ENCODE results near the gene ZNF580. TPM values are rescaled to one million over a fixed set of nuclear protein-coding genes. Genes with fewer than 3 reads are reported as not detected.
A peak's percentile ranks its signal among the peaks of the same experiment; 100 is the strongest.

Gene ZNF580
- polyA plus RNA-seq, 3 donors, result 9.7 to 46.5 (median 10.7) TPM

DNA sequence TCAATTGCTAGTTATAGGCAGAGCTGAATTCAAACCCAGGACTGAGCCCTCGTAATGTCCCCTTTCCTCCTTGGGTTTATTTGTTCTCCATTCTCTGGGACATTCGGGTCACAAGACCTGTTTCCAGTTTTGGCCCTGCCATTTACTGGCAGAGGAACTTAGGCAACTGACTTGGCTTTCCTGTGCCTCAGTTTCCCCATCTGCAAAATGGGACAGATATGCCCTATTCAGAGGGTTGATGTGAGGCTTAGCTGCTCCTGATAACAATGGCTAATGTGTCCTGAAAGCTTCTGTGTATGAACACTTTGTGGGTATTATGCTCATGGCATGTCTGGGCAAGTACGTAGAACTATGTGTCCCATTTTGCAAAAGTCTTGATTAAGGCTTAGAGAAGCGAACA is 39.7 kb upstream of the ZNF580 start:
- H3K9me3 Mint-ChIP-seq, result peaks cover 0 to 8% (median 3%) of the 10 kb centered on the region in 7 donors
- H3K4me2 ChIP-seq (replicated peaks; ENCODE audit: extremely low read depth, low read length, poor library complexity, severe bottlenecking), result peak overlapping the region; percentile 97
- H3K27me3 ChIP-seq (ENCODE audit: control insufficient read depth in 2 of 2, insufficient read depth in 2 of 2, low read length in 2 of 2), result no peaks in the 10 kb centered on the region
- peaks cover 25 to 44% of the 10 kb centered on the region in 2 donors for H3K4me1 ChIP-seq (ENCODE audit: control insufficient read depth in 1 of 2, insufficient read depth in 2 of 2, low read length in 2 of 2)
- H3K4me1 Mint-ChIP-seq, result peaks cover 34% of the 10 kb centered on the region
- peaks cover 46% of the 10 kb centered on the region for H3K79me2 ChIP-seq (ENCODE audit: insufficient read depth, low read length)
- peaks cover 6 to 26% of the 10 kb centered on the region in 2 donors for H3K36me3 ChIP-seq (replicated peaks in 1 of 2; ENCODE audit: control insufficient read depth in 1 of 2, insufficient read depth in 2 of 2, low read length in 2 of 2)
- peak overlapping the region; percentile 81 for H2AFZ ChIP-seq (ENCODE audit: insufficient read depth, low read depth, low read length, poor library complexity, severe bottlenecking)
- no peaks in the 10 kb centered on the region for H3K27me3 Mint-ChIP-seq (ENCODE audit: low read depth in 3 of 3)
- H3K36me3 Mint-ChIP-seq, result peaks cover 10 to 18% of the 10 kb centered on the region in 2 donors
- 49% methylated on average over 4 of the region's 4 CpGs for WGBS (ENCODE audit: insufficient coverage)
- peak overlapping the region; percentile 60 to 92 (median 84) for H3K4me3 ChIP-seq (replicated peaks in 1 of 3; ENCODE audit: low read depth in 2 of 3, low read length in 3 of 3)
- intact Hi-C loops (cut with micrococcal nuclease), result loop anchor here in 1 of 2 donors (10.0 kb wide), 1 partner anchor 196 kb away; the partner anchor contains the start of gene UBE2S
- peak overlapping the region; percentile 75 to 82 for H3K4me3 Mint-ChIP-seq
- DNase-seq, result no peak
- peak overlapping the region in 1 of 2 donors; percentile 66 for H3K27ac ChIP-seq (ENCODE audit: low read depth in 1 of 2, low read length in 2 of 2)
- H4K20me1 ChIP-seq (ENCODE audit: insufficient read depth, low read length), result no peaks in the 10 kb centered on the region
- H3K9me3 ChIP-seq (replicated peaks in 1 of 2; ENCODE audit: control insufficient read depth in 1 of 2, insufficient read depth in 1 of 2, low read length in 2 of 2), result peaks cover 0 to 1% of the 10 kb centered on the region in 2 donors
- H3K27ac Mint-ChIP-seq, result peak overlapping the region; percentile 22 to 58 (median 46)
- peak overlapping the region; percentile 86 for H3K9ac ChIP-seq (ENCODE audit: insufficient read depth, low read length, poor library complexity, severe bottlenecking)
- TF ChIP-seq, protein P1, sequence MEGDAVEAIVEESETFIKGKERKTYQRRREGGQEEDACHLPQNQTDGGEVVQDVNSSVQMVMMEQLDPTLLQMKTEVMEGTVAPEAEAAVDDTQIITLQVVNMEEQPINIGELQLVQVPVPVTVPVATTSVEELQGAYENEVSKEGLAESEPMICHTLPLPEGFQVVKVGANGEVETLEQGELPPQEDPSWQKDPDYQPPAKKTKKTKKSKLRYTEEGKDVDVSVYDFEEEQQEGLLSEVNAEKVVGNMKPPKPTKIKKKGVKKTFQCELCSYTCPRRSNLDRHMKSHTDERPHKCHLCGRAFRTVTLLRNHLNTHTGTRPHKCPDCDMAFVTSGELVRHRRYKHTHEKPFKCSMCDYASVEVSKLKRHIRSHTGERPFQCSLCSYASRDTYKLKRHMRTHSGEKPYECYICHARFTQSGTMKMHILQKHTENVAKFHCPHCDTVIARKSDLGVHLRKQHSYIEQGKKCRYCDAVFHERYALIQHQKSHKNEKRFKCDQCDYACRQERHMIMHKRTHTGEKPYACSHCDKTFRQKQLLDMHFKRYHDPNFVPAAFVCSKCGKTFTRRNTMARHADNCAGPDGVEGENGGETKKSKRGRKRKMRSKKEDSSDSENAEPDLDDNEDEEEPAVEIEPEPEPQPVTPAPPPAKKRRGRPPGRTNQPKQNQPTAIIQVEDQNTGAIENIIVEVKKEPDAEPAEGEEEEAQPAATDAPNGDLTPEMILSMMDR (IDR thresholded peaks at IDR 0.05), result no peak

DNA sequence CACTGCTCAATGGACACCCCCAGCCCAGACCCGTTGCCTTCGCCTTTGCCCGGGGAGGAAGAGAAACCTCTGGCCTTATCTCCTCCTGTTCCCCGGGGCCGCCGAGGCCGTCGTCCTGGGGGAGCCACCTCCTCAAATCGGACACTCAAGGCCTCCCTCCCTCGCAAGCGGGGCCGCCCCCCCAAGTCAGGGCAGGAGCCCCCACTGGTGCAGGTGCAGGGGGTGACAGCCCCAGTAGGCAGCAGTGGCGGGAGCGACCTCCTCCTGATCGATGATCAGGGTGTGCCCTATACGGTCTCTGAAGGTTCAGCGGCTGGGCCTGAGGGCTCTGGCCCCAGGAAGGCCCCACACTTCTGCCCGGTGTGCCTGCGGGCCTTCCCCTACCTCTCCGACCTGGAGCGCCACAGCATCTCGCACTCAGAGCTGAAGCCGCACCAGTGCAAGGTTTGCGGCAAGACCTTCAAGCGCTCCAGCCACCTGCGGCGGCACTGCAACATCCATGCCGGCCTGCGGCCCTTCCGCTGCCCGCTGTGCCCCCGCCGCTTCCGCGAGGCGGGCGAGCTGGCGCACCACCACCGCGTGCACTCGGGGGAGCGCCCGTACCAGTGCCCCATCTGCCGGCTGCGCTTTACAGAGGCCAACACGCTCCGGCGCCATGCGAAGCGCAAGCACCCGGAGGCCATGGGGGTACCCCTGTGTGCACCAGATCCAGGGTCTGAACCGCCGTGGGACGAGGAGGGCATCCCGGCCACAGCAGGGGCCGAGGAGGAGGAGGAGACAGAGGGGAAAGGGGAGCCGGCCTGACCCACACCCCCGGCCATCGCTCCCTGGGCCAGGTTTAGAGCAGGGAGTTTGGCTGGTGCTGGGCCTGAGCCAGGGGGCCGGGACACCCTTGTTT is 38.4 kb upstream of the ZNF580 start:
- WGBS (ENCODE audit: insufficient coverage), result 98% methylated on average over 51 of the region's 60 CpGs
- intact Hi-C loops (cut with micrococcal nuclease), result loop anchor here in 1 of 2 donors (10.0 kb wide), 1 partner anchor 198 kb away; the partner anchor contains the start of gene UBE2S
- H3K79me2 ChIP-seq (ENCODE audit: insufficient read depth, low read length), result peaks cover 59% of the 10 kb centered on the region
- H3K27me3 ChIP-seq (ENCODE audit: control insufficient read depth in 2 of 2, insufficient read depth in 2 of 2, low read length in 2 of 2), result no peaks in the 10 kb centered on the region
- no peak for DNase-seq
- Mint-ChIP-seq H3K9me3 (peaks cover 0 to 5% (median 0%) of the 10 kb centered on the region in 7 donors), H3K4me1 (peaks cover 46% of the 10 kb centered on the region), H3K36me3 (peaks cover 5 to 14% of the 10 kb centered on the region in 2 donors), H3K4me3 (no peak overlapping the region), H3K27ac (peak overlapping the region in 2 of 7 donors; percentile 17 to 86), H3K27me3 (ENCODE audit: low read depth in 3 of 3) (no peaks in the 10 kb centered on the region)
- no peak overlapping the region for H3K27ac ChIP-seq (ENCODE audit: low read depth in 1 of 2, low read length in 2 of 2)
- H3K4me2 ChIP-seq (replicated peaks; ENCODE audit: extremely low read depth, low read length, poor library complexity, severe bottlenecking), result no peak overlapping the region
- H2AFZ ChIP-seq (ENCODE audit: insufficient read depth, low read depth, low read length, poor library complexity, severe bottlenecking), result no peak overlapping the region
- H3K4me3 ChIP-seq (replicated peaks in 1 of 3; ENCODE audit: low read depth in 2 of 3, low read length in 3 of 3), result no peak overlapping the region
- peaks cover 34 to 57% of the 10 kb centered on the region in 2 donors for H3K4me1 ChIP-seq (ENCODE audit: control insufficient read depth in 1 of 2, insufficient read depth in 2 of 2, low read length in 2 of 2)
- TF ChIP-seq, protein P1 (IDR thresholded peaks at IDR 0.05), result no peak
- H4K20me1 ChIP-seq (ENCODE audit: insufficient read depth, low read length), result peaks cover 11% of the 10 kb centered on the region
- no peaks in the 10 kb centered on the region for H3K9me3 ChIP-seq (replicated peaks in 1 of 2; ENCODE audit: control insufficient read depth in 1 of 2, insufficient read depth in 1 of 2, low read length in 2 of 2)
- peaks cover 1 to 21% of the 10 kb centered on the region in 2 donors for H3K36me3 ChIP-seq (replicated peaks in 1 of 2; ENCODE audit: control insufficient read depth in 1 of 2, insufficient read depth in 2 of 2, low read length in 2 of 2)
- H3K9ac ChIP-seq (ENCODE audit: insufficient read depth, low read length, poor library complexity, severe bottlenecking), result no peak overlapping the region

Measured in CD14-positive monocyte (primary cell).